ENCODE measurements around the gene CRACDL. TPM values are rescaled to one million over a fixed set of nuclear protein-coding genes. Genes with fewer than 3 reads are reported as not detected.

CRACDL gene
- polyA plus RNA-seq, 1 donor (not counting 4 experiments of a cell fraction or from before 2014, with no cell fraction given): 1.6 TPM

DNA sequence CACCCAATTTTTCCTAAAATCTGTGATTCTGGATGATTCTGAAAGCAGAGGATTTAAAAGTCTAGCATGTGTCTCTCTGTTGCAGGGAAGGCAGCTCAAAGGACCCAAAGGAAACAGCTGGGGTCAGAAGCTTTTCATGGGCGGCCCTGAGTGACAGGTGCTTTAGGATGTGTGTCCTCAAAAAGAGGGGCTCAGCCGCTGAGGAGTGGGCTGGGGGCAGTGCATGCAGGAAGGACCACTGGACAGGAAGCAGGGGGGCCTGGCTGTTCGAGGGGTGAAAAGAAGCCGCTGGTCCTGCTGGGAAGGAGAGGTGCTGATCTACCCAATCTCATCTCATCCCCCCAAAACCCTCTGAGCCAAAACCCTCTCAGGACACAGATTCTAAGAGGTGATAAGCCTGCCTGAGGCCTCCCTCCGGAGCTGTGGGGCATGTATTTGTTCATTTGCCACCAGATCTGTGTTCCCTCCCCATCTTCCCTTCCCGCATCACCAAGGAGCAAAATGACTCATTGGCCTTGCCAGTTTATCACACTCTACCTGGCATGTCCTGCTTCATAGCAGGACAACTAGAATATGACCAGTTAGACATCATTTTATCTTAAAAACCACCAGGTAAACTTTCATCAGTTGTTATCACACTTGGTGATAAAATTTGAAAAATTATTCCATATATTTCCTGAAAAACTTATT, 106.3 kb downstream of the CRACDL start:
- dilution Hi-C loops (cut with MboI; ENCODE audit: extremely low pct_ligation_motif_present, low sequenced_read_pairs): no loop called here
- Histone ChIP-seq H3K4me1 (ENCODE audit: control insufficient read depth, extremely low read depth, insufficient read depth, low read length) (no peaks in the 10 kb centered on the region), H3K9me3 (ENCODE audit: control insufficient read depth, low read depth, low read length) (no peaks in the 10 kb centered on the region), H3K9me1 (ENCODE audit: control insufficient read depth, extremely low read depth, insufficient read depth, low read length) (no peaks in the 10 kb centered on the region), H2AFZ (ENCODE audit: control insufficient read depth, low read length) (no peak overlapping the region), H4K20me1 (ENCODE audit: control insufficient read depth, extremely low read depth, insufficient read depth, low read length) (no peaks in the 10 kb centered on the region), H3K27ac (ENCODE audit: control insufficient read depth, insufficient read depth, low read length) (no peak overlapping the region), H3K79me2 (ENCODE audit: control insufficient read depth, insufficient read depth, low read length) (no peaks in the 10 kb centered on the region), H3K4me3 (ENCODE audit: control insufficient read depth in 2 of 3, extremely low read depth in 1 of 3, insufficient read depth in 2 of 3, low read depth in 1 of 3, low read length in 3 of 3) (no peak overlapping the region), H3K4me2 (ENCODE audit: control insufficient read depth, extremely low read depth, insufficient read depth, low read depth, low read length) (no peak overlapping the region), H3K9ac (ENCODE audit: control insufficient read depth, extremely low read depth, insufficient read depth, low read length) (no peak overlapping the region), H3K27me3 (ENCODE audit: control insufficient read depth, extremely low read depth, insufficient read depth, low read length) (no peaks in the 10 kb centered on the region), H3K36me3 (ENCODE audit: control insufficient read depth in 2 of 2, extremely low read depth in 1 of 2, insufficient read depth in 2 of 2, low read length in 2 of 2) (peaks cover 0 to 3% of the 10 kb centered on the region in 2 experiments)
- DNase-seq (ENCODE audit: low read depth, low spot score) (no peak), FAIRE-seq (no peak)
- TF ChIP-seq EZH2 (IDR thresholded peaks at IDR 0.05; ENCODE audit: low read length): no peak
- TF ChIP-seq, protein P1, sequence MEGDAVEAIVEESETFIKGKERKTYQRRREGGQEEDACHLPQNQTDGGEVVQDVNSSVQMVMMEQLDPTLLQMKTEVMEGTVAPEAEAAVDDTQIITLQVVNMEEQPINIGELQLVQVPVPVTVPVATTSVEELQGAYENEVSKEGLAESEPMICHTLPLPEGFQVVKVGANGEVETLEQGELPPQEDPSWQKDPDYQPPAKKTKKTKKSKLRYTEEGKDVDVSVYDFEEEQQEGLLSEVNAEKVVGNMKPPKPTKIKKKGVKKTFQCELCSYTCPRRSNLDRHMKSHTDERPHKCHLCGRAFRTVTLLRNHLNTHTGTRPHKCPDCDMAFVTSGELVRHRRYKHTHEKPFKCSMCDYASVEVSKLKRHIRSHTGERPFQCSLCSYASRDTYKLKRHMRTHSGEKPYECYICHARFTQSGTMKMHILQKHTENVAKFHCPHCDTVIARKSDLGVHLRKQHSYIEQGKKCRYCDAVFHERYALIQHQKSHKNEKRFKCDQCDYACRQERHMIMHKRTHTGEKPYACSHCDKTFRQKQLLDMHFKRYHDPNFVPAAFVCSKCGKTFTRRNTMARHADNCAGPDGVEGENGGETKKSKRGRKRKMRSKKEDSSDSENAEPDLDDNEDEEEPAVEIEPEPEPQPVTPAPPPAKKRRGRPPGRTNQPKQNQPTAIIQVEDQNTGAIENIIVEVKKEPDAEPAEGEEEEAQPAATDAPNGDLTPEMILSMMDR (optimal IDR thresholded peaks at IDR 0.05 in 1 of 3, IDR thresholded peaks at IDR 0.05 in 1 of 3, conservative IDR thresholded peaks at IDR 0.05 in 1 of 3; ENCODE audit: extremely low read depth in 1 of 3, insufficient read depth in 2 of 3, low read length in 3 of 3): no peak

DNA sequence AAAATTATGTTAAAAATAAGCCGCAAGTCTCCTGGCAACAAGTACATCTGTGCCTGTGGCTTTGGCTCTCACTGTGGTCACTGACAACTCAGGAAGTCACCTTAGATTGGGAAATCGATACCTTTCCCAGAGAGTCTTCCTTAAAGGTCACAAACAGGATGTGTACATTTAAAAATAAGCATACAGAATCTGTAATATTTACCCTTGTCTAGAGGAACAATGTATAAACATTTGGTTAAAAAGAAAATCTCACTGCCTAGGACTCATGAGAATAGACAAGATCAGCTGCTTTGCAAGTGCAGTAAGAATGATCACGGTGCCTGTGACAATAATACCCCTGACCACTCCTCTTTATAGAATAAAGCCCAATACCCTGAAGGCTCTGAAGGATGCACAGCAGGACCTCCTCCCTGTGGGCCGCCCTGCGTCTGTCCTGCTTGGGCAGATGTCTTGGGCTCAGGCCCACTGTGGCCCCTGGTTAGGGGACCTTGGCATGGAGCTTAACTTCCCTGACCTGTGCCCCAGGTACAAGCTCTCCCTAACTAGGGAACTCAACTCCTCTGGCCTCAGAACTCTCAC, 107.1 kb downstream of the CRACDL start:
- Histone ChIP-seq H3K4me2 (ENCODE audit: control insufficient read depth, extremely low read depth, insufficient read depth, low read depth, low read length) (no peak overlapping the region), H3K9me1 (ENCODE audit: control insufficient read depth, extremely low read depth, insufficient read depth, low read length) (no peaks in the 10 kb centered on the region), H3K9ac (ENCODE audit: control insufficient read depth, extremely low read depth, insufficient read depth, low read length) (no peak overlapping the region), H3K9me3 (ENCODE audit: control insufficient read depth, low read depth, low read length) (no peaks in the 10 kb centered on the region), H4K20me1 (ENCODE audit: control insufficient read depth, extremely low read depth, insufficient read depth, low read length) (no peaks in the 10 kb centered on the region), H3K36me3 (ENCODE audit: control insufficient read depth in 2 of 2, extremely low read depth in 1 of 2, insufficient read depth in 2 of 2, low read length in 2 of 2) (peaks cover 0 to 3% of the 10 kb centered on the region in 2 experiments), H3K4me3 (ENCODE audit: control insufficient read depth in 2 of 3, extremely low read depth in 1 of 3, insufficient read depth in 2 of 3, low read depth in 1 of 3, low read length in 3 of 3) (no peak overlapping the region), H3K27me3 (ENCODE audit: control insufficient read depth, extremely low read depth, insufficient read depth, low read length) (no peaks in the 10 kb centered on the region), H3K79me2 (ENCODE audit: control insufficient read depth, insufficient read depth, low read length) (no peaks in the 10 kb centered on the region), H3K4me1 (ENCODE audit: control insufficient read depth, extremely low read depth, insufficient read depth, low read length) (no peaks in the 10 kb centered on the region), H2AFZ (ENCODE audit: control insufficient read depth, low read length) (no peak overlapping the region), H3K27ac (ENCODE audit: control insufficient read depth, insufficient read depth, low read length) (no peak overlapping the region)
- DNase-seq (ENCODE audit: low read depth, low spot score) (no peak), FAIRE-seq (no peak)
- dilution Hi-C loops (cut with MboI; ENCODE audit: extremely low pct_ligation_motif_present, low sequenced_read_pairs): no loop called here
- TF ChIP-seq EZH2 (IDR thresholded peaks at IDR 0.05; ENCODE audit: low read length): no peak
- TF ChIP-seq, protein P1 (optimal IDR thresholded peaks at IDR 0.05 in 1 of 3, IDR thresholded peaks at IDR 0.05 in 1 of 3, conservative IDR thresholded peaks at IDR 0.05 in 1 of 3; ENCODE audit: extremely low read depth in 1 of 3, insufficient read depth in 2 of 3, low read length in 3 of 3): no peak

All from keratinocyte (primary cell).